GM19438 (cell line): ENCODE data around the gene DPY19L2.
"Not testable (repeated sequence)": the region's sequence is repeated elsewhere in the genome, so short reads cannot be mapped to it uniquely, and the experiment has no call there.

Source experiments
- ATAC-seq: cut with Tn5 transposase; IDR thresholded peaks from one replicate; pipeline ENCODE4 v1.9.1; 2021; ENCODE audit warnings: low read depth; ENCODE audit not compliant: unreplicated experiment

The DPY19L2 gene

GRCh38 chr12:63668028-63668799 lies at the start of gene DPY19L2:
Gene DPY19L2, minus strand, starts transcription at chr12:63668493. Its CDS starts 100 bp downstream, at chr12:63668393.
- peak; percentile 80 for ATAC-seq

DNA sequence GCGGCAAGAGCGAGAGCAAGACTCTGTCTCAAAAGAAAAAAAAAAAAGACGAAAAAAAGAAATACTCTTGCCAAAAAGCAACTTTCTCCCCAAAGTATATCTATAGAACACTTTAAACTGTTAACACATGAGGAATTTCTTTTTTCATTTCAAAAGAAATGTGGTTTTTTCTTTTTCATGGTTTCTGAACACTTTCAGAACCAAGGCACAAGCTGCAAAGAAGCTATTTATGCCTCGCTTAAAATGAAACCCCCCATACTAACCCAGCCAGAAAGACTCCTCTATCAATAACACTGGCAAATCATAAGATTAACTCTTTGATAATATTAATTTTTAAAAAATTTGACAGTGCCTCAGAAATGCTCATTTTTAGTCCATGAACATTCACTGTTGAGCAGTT lies 48.6 kb upstream of the DPY19L2 start:
- ATAC-seq: not testable (repeated sequence)

DNA sequence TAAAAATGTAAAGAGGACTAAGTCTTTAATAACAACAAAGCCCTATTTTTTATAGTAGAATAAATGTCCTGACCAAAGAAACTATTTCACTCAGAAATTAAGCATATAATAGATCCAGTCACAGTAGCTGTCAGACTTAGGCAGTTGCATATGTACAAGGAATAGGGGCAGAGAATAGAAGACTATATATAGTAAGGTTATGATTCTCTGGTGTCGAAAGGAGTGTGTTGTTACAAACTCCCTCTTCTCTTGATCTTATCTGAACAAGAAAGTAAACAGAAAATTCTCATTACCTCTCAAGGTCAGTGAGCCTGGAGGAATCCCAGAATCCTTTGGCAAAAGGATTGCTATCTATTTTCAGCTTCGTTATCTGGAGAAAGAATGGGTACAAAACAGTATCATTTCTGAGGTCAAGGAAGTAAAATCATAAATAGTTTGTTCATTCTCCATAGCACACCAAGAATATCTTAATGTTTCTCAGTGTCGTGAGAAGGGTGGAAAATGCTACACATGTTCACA lies 46.9 kb upstream of the DPY19L2 start:
- not testable (repeated sequence) for ATAC-seq

DNA sequence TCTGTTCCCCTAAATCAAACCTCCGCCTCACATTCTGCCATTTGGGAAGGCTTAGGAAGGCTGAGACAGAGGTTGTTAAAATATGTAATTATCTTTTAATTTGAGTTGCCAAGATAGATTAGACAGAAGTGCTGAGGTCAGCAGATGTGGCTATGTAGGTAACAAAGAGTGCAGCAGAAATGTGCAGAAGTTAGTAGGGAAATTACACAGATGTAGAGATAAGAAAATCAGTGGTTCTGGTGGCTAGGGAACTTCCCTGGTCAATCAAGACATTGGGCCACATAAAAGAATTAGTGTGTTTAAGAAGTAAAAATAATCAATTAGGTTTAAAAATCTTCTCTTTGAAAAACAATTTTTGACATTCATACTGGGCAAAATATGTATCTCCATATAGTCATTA lies 46.1 kb upstream of the DPY19L2 start:
- not testable (repeated sequence) for ATAC-seq

- not testable (repeated sequence) for ATAC-seq
These were observed 45.4 kb upstream of the DPY19L2 start for GRCh38 chr12:63713681-63714075.

- not testable (repeated sequence) for ATAC-seq
These were observed 44.8 kb upstream of the DPY19L2 start for GRCh38 chr12:63712979-63713680.

- ATAC-seq: not testable (repeated sequence)
These were observed 44.2 kb upstream of the DPY19L2 start for GRCh38 chr12:63712376-63712974.

DNA sequence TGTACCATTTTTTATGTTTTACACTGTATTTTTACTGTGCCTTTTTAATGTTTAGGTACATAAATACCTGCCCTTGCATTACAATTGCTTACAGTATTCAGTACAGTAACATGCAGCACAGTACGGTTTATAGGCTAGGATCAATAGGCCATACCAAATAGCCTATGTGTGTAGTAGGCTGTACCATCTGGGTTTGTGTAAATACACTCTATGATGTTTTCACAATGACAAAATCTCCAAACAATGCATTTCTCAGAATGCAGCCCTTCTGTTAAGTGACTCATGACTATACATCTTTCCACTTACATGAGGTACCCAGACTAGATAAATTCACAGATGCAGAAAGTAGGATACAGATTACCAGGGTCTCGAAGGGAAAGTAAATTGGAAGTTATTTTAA lies 43.0 kb upstream of the DPY19L2 start:
- not testable (repeated sequence) for ATAC-seq

- no peak for ATAC-seq
These were observed 38.0 kb upstream of the DPY19L2 start for GRCh38 chr12:63706336-63706735.

DNA sequence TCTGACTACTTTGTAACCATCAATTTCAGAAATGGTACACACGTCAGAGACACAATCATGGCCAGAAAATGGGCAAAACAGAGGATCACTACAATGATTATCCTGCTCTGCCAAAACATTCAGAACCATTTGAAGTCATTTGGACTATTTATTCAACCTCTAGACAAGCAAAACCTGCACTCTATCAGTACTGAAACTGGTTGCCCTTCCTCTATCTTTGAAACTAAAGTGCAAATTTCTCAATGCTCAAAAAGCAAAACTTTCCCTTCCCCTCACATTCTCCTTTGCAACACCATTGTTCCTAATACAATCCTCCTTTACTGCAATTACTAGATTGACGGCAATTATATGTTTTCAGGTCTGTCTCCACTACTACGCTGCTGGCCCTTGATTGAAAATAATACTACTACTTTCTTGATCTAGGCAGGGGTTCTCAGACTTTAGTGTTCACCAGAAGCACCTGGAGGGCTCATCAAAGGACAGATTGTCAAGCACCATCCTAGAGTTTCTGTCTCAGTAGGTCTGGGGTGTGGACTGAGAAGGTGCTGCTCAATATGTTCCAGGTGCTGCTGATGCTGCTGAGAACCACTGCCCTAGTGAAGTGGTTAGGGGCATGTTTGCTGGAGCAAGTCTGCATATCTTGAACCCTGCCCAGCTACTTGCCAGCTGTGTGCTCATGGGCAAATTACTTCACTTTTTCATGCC lies 31.5 kb upstream of the DPY19L2 start:
- not testable (repeated sequence) for ATAC-seq

DNA sequence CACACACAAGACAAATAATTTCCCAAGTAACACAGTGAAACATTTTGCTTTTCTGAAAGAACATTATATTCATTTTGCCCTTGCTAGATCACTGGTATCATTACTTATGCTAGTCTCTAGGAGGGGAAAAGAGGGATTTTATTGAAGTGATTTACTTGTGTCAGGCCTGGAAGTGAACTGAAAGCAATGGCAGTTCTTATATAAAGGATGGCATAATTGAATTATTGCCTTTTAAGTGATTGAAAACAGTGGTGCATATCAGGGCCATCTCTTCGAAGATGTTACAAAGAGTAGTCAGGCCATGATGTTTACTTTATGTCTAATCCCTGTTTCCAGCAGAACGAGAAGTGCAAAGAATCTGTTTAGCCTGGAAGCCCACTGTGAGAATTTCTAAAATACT lies 30.7 kb upstream of the DPY19L2 start:
- not testable (repeated sequence) for ATAC-seq

GRCh38 chr12:63690837-63691236 lies 22.5 kb upstream of the DPY19L2 start:
- ATAC-seq: not testable (repeated sequence)

DNA sequence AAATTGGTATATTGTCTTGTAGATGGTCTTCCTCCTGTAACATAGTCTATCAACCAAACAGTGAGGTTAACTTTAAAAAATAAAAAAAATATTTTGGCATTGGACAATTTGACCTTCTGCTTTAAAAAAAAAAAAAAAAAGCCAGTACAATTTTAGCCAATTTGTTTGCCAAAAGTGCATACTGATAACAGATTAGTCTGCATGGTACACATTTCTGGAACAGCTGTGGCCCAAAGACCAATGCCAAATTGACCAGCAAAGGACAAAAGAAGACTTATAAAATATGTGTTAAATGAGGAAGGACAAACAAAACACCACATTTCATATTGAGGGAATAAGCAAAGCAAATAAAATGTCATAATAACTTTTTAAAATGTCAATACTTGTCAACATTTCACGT lies 20.8 kb upstream of the DPY19L2 start:
- ATAC-seq: not testable (repeated sequence)

- ATAC-seq: not testable (repeated sequence)
These were observed 18.3 kb upstream of the DPY19L2 start for GRCh38 chr12:63686623-63687022.

GRCh38 chr12:63685789-63686188 lies 17.5 kb upstream of the DPY19L2 start:
- not testable (repeated sequence) for ATAC-seq

DNA sequence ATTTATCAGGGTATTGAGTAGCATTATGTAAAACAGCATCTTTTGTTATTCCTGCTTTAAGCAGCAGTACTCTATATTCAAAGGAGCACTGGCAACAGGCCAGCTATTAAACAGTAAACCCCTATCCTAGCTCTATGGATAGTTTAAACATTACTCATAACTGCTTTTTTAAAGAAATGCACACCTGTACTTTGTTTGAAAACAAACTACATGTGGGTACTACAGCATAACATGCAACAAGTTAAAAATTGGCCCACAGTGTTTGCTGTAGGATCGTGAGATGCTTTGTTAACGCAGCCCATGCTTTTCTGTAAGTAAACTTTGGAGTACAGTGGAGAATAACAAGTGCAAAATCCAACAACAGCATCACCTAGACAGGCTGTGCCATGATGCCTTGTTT lies 14.3 kb upstream of the DPY19L2 start:
- not testable (repeated sequence) for ATAC-seq

- ATAC-seq: not testable (repeated sequence)
These were observed 12.5 kb upstream of the DPY19L2 start for GRCh38 chr12:63680758-63681157.

DNA sequence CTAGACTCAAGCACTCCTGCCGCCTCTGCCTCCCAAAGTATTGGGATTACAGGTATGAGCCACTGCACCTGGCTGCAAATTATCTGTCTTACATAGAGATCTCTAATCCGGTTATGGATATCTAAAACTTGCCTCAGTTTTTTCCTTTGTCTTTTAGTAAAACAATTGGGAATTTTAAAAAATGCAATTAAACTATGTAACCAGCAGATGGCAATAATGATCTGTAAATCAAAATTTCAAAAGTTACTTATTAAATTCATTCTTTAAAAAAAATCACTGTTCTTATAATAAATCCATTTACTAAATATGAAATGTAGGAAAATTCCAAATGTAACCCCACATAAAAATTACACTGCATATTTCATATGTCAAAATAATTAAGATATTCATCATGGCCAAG lies 4.3 kb upstream of the DPY19L2 start:
- not testable (repeated sequence) for ATAC-seq

GRCh38 chr12:63669936-63670335 lies 1.6 kb upstream of the DPY19L2 start:
- ATAC-seq: not testable (repeated sequence)

DNA sequence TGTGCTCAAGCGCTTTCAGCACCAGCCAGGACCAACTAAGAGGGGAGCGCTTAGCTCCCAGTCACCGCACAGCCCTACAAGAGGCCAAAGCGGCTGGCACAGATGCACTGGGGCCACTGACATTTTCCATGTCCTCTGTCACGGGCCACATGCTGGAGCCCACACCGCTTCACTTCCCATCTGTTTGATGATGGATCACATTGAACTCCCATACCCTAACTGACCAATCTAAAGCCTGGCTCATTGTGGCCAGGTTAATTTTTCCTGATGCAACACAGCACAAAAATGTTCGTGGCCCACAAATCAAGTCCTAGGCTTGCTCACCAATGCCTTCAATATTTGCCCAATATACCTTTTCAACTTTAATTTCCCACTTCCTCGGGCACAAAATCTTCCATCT lies 1.1 kb upstream of the DPY19L2 start:
- not testable (repeated sequence) for ATAC-seq
